SK-N-SH (cell line): Measurements from ENCODE around the gene BUB3.

Experiments used
- MXI1 ChIP-seq: IDR thresholded peaks from 2 replicates; pipeline ENCODE4 v1.6.1; 2012; ENCODE audit warnings: mild to moderate bottlenecking, low read depth, low read length, improper control_type of control experiment
- TAF1 ChIP-seq: IDR thresholded peaks from 2 replicates; pipeline ENCODE4 v1.6.1; 2012; ENCODE audit warnings: low read depth, mild to moderate bottlenecking, low read length, moderate library complexity, borderline replicate concordance
- TF ChIP-seq, protein P1 (sequence below): fragments of 200-600 bp; sonication (generic); IDR thresholded peaks from 2 replicates; pipeline ENCODE4 v1.6.1; 2017; ENCODE audit warnings: antibody characterized with exemption, mild to moderate bottlenecking, moderate library complexity

DNA sequence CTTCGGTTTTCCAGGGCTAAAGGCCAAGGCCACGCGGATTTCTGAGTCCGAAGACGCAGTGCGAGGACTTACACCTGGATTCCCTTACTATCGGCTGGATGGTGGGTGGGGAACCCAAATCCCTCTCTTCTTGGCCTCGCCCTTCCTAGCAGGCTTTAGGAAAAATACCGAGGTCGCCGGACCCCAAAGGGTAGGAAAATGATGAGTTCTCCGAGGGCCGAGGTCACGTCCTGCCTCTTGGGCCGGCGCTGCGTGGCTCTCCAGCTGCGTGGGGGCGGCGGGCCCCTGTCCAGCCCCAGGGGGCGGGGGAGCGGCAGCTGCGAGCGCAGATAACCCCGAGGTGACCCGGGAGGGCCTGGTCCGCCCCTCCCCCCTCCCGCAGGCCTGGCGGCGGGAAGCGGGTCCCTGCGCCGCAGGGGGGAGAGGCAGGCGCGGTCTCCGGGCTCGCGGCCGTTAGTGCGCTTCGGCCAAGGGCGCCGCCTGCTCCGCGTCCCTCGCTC is 19.2 kb upstream of the BUB3 start:
- no peak for TF ChIP-seq MXI1
- TF ChIP-seq, protein P1, sequence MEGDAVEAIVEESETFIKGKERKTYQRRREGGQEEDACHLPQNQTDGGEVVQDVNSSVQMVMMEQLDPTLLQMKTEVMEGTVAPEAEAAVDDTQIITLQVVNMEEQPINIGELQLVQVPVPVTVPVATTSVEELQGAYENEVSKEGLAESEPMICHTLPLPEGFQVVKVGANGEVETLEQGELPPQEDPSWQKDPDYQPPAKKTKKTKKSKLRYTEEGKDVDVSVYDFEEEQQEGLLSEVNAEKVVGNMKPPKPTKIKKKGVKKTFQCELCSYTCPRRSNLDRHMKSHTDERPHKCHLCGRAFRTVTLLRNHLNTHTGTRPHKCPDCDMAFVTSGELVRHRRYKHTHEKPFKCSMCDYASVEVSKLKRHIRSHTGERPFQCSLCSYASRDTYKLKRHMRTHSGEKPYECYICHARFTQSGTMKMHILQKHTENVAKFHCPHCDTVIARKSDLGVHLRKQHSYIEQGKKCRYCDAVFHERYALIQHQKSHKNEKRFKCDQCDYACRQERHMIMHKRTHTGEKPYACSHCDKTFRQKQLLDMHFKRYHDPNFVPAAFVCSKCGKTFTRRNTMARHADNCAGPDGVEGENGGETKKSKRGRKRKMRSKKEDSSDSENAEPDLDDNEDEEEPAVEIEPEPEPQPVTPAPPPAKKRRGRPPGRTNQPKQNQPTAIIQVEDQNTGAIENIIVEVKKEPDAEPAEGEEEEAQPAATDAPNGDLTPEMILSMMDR: no peak
- TF ChIP-seq TAF1: no peak
